ENCODE measurements around the gene COL1A2. TPM values are rescaled to one million over a fixed set of nuclear protein-coding genes. Genes with fewer than 3 reads are reported as not detected.

Gene COL1A2
- total and polyA plus RNA-seq, 2 of the 8 experiments (the other 6 are each of a cell fraction or from before 2014, with no cell fraction given), result 45.2 to 87.2 TPM

GRCh38 chr7:94378356-94378755 is 16.3 kb upstream of the COL1A2 start:
- H3K4me1 ChIP-seq (replicated peaks in 1 of 4; ENCODE audit: control insufficient read depth in 3 of 4, insufficient read depth in 4 of 4, low read length in 3 of 4), result peaks cover 0 to 10% (median 3%) of the 10 kb centered on the region in 4 experiments; a peak in 5 of 7 replicates
- POLR2A ChIA-PET (ENCODE audit: partially characterized antibody), result no interaction called here
- H4K5ac ChIP-seq (ENCODE audit: insufficient read length, low read depth, low read length), result no peak overlapping the region
- no peak overlapping the region for H3K18ac ChIP-seq (ENCODE audit: extremely low read depth, low read length)
- no peak overlapping the region for H3K4me3 ChIP-seq (ENCODE audit: extremely low read depth in 1 of 4, insufficient read depth in 2 of 4, low read depth in 3 of 4, low read length in 4 of 4)
- no peak overlapping the region for H2BK20ac ChIP-seq (ENCODE audit: low read length)
- WGBS, 2 experiments (ENCODE audit: extremely low coverage in 1 of 2, insufficient coverage in 1 of 2, insufficient read length in 1 of 2, insufficient replicate concordance in 2 of 2, low coverage in 1 of 2, low lambda C conversion rate in 2 of 2, missing lambda C conversion rate in 1 of 2), result 61% methylated on average over 3 of the region's 3 CpGs; no CpG with 5 or more reads in 1 of the 2 experiments
- H3K4ac ChIP-seq (replicated peaks; ENCODE audit: insufficient read length, low read depth, low read length), result no peak overlapping the region
- no peak overlapping the region for H3K56ac ChIP-seq (replicated peaks; ENCODE audit: insufficient read length, low read depth, low read length)
- no peak overlapping the region for H2BK120ac ChIP-seq (replicated peaks; ENCODE audit: low read depth, low read length)
- no peak overlapping the region for H2AK5ac ChIP-seq (ENCODE audit: low read depth, low read length)
- H3K23me2 ChIP-seq (ENCODE audit: low read depth, low read length), result no peaks in the 10 kb centered on the region
- CTCF ChIA-PET (ENCODE audit: partially characterized antibody), result interaction anchor here (0.6 to 1.6 kb wide), 4 partner anchors 12 to 83 kb away, joined by 3 to 7 read pairs (median 4); partner anchors contain the start of gene COL1A2
- H4K91ac ChIP-seq (replicated peaks; ENCODE audit: insufficient read length, low read length), result no peak overlapping the region
- no peak overlapping the region for H3K9ac ChIP-seq (replicated peaks in 1 of 4; ENCODE audit: extremely low read depth in 1 of 4, low read depth in 3 of 4, low read length in 3 of 4)
- no peaks in the 10 kb centered on the region for H3K9me3 ChIP-seq (ENCODE audit: insufficient read depth in 2 of 2, low read depth in 1 of 2, low read length in 1 of 2)
- no peaks in the 10 kb centered on the region for H4K20me1 ChIP-seq (replicated peaks in 1 of 2; ENCODE audit: control insufficient read depth in 1 of 2, insufficient read depth in 2 of 2, low read length in 2 of 2)
- H3K27ac ChIP-seq (ENCODE audit: low read depth, low read length), result no peak overlapping the region
- FAIRE-seq, result no peak
- no peaks in the 10 kb centered on the region for H3K79me2 ChIP-seq (ENCODE audit: control insufficient read depth in 1 of 2, insufficient read depth in 2 of 2, low read length in 2 of 2)
- H3K36me3 ChIP-seq (ENCODE audit: control insufficient read depth in 2 of 4, insufficient read depth in 4 of 4, low read length in 3 of 4), result no peaks in the 10 kb centered on the region
- no peak for DNase-seq (ENCODE audit: low read depth in 1 of 2, low spot score in 2 of 2)
- no peak overlapping the region for H2BK5ac ChIP-seq (ENCODE audit: low read depth, low read length)
- H2BK12ac ChIP-seq (ENCODE audit: low read depth, low read length), result no peak overlapping the region
- no peak overlapping the region for H2AFZ ChIP-seq (ENCODE audit: low read length)
- H3K14ac ChIP-seq (ENCODE audit: insufficient read length), result no peak overlapping the region
- H3K79me1 ChIP-seq (ENCODE audit: low read depth, low read length), result no peaks in the 10 kb centered on the region
- no peak overlapping the region for H3K4me2 ChIP-seq (ENCODE audit: insufficient read depth in 1 of 2, low read depth in 2 of 2, low read length in 2 of 2)
- no peak overlapping the region; the same call in 1 of the 2 replicates for H2BK15ac ChIP-seq (ENCODE audit: low read length)
- H3K27me3 ChIP-seq (replicated peaks in 1 of 4; ENCODE audit: control insufficient read depth in 3 of 4, extremely low read depth in 1 of 4, insufficient read depth in 3 of 4, low read length in 3 of 4), result no peaks in the 10 kb centered on the region
- H3K23ac ChIP-seq (ENCODE audit: insufficient read length), result no peak overlapping the region
- no peak overlapping the region for H4K8ac ChIP-seq (ENCODE audit: extremely low read depth, insufficient read depth, low read length)
- TF ChIP-seq RBBP5 (IDR thresholded peaks at IDR 0.05; ENCODE audit: borderline replicate concordance, low read depth, low read length) (no peak), SP1 (IDR thresholded peaks at IDR 0.05; ENCODE audit: low read depth, low read length) (no peak), CTBP2 (IDR thresholded peaks at IDR 0.05; ENCODE audit: borderline replicate concordance, insufficient read depth, insufficient read length, low read length) (no peak), GTF2F1 (IDR thresholded peaks at IDR 0.05; ENCODE audit: borderline replicate concordance, low read depth, low read length) (no peak), NANOG (IDR thresholded peaks at IDR 0.05; ENCODE audit: insufficient read depth, low read depth, low read length, poor library complexity, severe bottlenecking) (no peak), ASH2L (IDR thresholded peaks at IDR 0.05; ENCODE audit: low read length) (no peak), RAD21 (IDR thresholded peaks at IDR 0.05 in 1 of 2, conservative IDR thresholded peaks at IDR 0.05 in 1 of 2; ENCODE audit: low read depth in 2 of 2, low read length in 2 of 2) (no peak)
- TF ChIP-seq, protein P1, sequence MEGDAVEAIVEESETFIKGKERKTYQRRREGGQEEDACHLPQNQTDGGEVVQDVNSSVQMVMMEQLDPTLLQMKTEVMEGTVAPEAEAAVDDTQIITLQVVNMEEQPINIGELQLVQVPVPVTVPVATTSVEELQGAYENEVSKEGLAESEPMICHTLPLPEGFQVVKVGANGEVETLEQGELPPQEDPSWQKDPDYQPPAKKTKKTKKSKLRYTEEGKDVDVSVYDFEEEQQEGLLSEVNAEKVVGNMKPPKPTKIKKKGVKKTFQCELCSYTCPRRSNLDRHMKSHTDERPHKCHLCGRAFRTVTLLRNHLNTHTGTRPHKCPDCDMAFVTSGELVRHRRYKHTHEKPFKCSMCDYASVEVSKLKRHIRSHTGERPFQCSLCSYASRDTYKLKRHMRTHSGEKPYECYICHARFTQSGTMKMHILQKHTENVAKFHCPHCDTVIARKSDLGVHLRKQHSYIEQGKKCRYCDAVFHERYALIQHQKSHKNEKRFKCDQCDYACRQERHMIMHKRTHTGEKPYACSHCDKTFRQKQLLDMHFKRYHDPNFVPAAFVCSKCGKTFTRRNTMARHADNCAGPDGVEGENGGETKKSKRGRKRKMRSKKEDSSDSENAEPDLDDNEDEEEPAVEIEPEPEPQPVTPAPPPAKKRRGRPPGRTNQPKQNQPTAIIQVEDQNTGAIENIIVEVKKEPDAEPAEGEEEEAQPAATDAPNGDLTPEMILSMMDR (IDR thresholded peaks at IDR 0.05; ENCODE audit: control extremely low read depth in 1 of 3, insufficient read depth in 1 of 3, low read depth in 1 of 3, low read length in 3 of 3), result no peak
- TF ChIP-seq, protein P2, sequence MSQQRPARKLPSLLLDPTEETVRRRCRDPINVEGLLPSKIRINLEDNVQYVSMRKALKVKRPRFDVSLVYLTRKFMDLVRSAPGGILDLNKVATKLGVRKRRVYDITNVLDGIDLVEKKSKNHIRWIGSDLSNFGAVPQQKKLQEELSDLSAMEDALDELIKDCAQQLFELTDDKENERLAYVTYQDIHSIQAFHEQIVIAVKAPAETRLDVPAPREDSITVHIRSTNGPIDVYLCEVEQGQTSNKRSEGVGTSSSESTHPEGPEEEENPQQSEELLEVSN (IDR thresholded peaks at IDR 0.05), result no peak
- TF ChIP-seq, protein P3, sequence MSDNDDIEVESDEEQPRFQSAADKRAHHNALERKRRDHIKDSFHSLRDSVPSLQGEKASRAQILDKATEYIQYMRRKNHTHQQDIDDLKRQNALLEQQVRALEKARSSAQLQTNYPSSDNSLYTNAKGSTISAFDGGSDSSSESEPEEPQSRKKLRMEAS (IDR thresholded peaks at IDR 0.05), result no peak
